Measurements from ENCODE around the gene CDC73. TPM values are rescaled to one million over a fixed set of nuclear protein-coding genes. Genes with fewer than 3 reads are reported as not detected.
"Not testable (repeated sequence)": the region's sequence is repeated elsewhere in the genome, so short reads cannot be mapped to it uniquely, and the experiment has no call there.

Gene CDC73
- total and polyA plus RNA-seq, 2 donors from 2014 or later = 11.4 to 73.1 TPM

DNA sequence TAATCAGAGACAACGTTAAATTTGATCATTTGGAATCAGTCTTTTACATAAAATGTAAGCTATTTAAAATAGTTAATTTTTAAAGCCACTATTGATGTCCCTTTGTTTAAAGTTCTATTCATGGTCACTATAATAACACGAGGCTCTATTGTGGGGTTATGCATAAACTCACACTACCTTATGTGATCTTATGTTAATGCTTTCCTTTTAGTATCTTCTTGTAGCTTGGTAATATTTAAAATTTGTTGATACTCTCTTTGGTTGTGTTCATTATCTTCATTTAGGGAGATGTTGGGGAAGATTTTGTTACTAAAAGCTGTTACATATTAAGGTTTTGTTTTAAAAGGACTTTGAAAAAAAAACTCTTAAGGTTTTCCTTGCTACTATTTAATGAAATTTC lies 63.4 kb downstream of the CDC73 start:
- TF ChIP-seq, protein P1, sequence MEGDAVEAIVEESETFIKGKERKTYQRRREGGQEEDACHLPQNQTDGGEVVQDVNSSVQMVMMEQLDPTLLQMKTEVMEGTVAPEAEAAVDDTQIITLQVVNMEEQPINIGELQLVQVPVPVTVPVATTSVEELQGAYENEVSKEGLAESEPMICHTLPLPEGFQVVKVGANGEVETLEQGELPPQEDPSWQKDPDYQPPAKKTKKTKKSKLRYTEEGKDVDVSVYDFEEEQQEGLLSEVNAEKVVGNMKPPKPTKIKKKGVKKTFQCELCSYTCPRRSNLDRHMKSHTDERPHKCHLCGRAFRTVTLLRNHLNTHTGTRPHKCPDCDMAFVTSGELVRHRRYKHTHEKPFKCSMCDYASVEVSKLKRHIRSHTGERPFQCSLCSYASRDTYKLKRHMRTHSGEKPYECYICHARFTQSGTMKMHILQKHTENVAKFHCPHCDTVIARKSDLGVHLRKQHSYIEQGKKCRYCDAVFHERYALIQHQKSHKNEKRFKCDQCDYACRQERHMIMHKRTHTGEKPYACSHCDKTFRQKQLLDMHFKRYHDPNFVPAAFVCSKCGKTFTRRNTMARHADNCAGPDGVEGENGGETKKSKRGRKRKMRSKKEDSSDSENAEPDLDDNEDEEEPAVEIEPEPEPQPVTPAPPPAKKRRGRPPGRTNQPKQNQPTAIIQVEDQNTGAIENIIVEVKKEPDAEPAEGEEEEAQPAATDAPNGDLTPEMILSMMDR (IDR thresholded peaks at IDR 0.05; ENCODE audit: borderline replicate concordance, extremely low read depth, insufficient read depth) = no peak
- Histone ChIP-seq H3K4me1 (ENCODE audit: control insufficient read depth in 2 of 3, insufficient read depth in 2 of 3, low read depth in 1 of 3, low read length in 3 of 3) (peaks cover 0 to 8% (median 4%) of the 10 kb centered on the region in 3 donors), H3K36me3 (ENCODE audit: control insufficient read depth in 2 of 3, insufficient read depth in 3 of 3, low read length in 3 of 3) (no peaks in the 10 kb centered on the region), H3K9me3 (ENCODE audit: control insufficient read depth in 2 of 3, insufficient read depth in 1 of 3, low read length in 3 of 3) (no peaks in the 10 kb centered on the region), H3K27me3 (ENCODE audit: control insufficient read depth, insufficient read depth, low read length) (no peaks in the 10 kb centered on the region), H3K27ac (ENCODE audit: low read depth in 2 of 2, low read length in 2 of 2) (no peak overlapping the region), H3K9ac (ENCODE audit: low read length in 3 of 3) (peak overlapping the region in 1 of 3 donors; percentile 64), H3K4me3 (ENCODE audit: low read length in 3 of 3) (peak overlapping the region in 1 of 3 donors; percentile 69)
- FAIRE-seq (no peak), DNase-seq (peak in 1 of 5 donors; percentile 36)
- intact Hi-C loops (cut with DNase I) = no loop called here

DNA sequence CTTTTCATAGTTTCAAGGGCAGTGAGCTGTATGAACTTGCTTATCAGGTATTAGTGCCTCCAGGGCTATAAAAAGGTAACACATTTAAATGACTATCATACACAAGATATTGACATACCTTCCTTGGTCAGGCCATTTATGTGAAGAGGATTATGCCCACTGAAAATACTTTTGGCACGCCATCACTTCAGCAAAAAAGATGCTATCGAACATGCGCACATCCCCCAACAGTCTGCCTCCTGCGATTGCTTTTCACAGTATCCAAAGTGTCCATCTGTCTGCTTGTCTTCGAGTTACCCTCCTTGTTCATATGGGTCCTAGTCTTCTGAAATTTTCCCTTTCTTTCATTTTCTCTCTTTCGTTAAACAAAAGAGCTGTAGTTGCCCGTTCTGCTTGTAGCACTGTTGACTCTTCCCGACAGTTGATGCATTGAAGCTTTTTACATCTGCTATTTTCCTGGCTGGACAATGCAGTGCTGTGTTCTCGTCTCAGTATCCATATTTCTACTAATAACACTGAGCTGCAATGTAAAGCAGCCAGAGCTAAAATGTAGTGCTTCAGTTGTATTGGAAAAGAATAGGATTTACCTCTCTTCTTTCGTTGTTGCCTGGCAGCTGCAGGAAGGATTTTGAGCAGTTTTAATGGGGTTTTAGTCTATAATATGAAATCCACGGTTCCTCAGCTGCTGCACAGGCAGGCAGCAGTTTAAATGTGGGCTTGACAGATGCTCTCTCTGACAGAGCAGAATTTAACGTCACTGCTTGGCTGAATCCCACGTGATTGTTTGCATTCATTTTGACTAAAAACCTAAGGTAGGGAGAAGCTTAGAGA lies 64.3 kb downstream of the CDC73 start, which contains the start of gene B3GALT2:
Gene B3GALT2 (minus strand): TSS at position 713 of the 831 bp plus-strand sequence. CDS start 5,051 bp downstream, outside the sequence.
- no peak for FAIRE-seq

DNA sequence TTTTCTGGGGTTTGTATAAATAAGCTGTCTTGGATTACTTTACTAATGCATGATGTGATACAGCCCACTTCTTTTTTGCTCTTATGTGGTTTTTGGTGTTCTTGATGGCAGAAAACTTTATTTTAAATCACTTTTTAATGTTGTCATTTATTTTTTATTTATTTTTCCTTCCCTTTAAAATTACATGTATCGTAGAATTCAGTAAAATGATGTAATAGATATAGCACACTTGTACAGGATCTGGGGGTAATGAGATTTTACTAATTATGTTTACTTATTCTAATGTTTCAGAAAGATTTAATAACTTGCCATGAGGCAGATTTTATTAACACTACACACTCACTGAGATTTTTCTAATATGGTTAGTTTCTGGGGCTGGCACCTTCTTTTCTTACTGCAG lies 65.3 kb downstream of the CDC73 start:
- Histone ChIP-seq H3K9ac (ENCODE audit: low read length in 3 of 3) (no peak overlapping the region), H3K27me3 (ENCODE audit: control insufficient read depth, insufficient read depth, low read length) (no peaks in the 10 kb centered on the region), H3K36me3 (ENCODE audit: control insufficient read depth in 2 of 3, insufficient read depth in 3 of 3, low read length in 3 of 3) (no peaks in the 10 kb centered on the region), H3K9me3 (ENCODE audit: control insufficient read depth in 2 of 3, insufficient read depth in 1 of 3, low read length in 3 of 3) (no peaks in the 10 kb centered on the region), H3K27ac (ENCODE audit: low read depth in 2 of 2, low read length in 2 of 2) (no peak overlapping the region), H3K4me3 (ENCODE audit: low read length in 3 of 3) (no peak overlapping the region), H3K4me1 (ENCODE audit: control insufficient read depth in 2 of 3, insufficient read depth in 2 of 3, low read depth in 1 of 3, low read length in 3 of 3) (peaks cover 0 to 8% (median 4%) of the 10 kb centered on the region in 3 donors)
- FAIRE-seq (no peak), DNase-seq (no peak)
- TF ChIP-seq, protein P1 (IDR thresholded peaks at IDR 0.05; ENCODE audit: borderline replicate concordance, extremely low read depth, insufficient read depth) = no peak
- intact Hi-C loops (cut with DNase I) = no loop called here

More for the DNA sequence above, 64.3 kb downstream of the CDC73 start, which contains the start of gene B3GALT2:
- peak in 4 of 5 donors; percentile 38 to 84 (median 61) for DNase-seq
- Histone ChIP-seq H3K27me3 (ENCODE audit: control insufficient read depth, insufficient read depth, low read length) (no peaks in the 10 kb centered on the region), H3K4me3 (ENCODE audit: low read length in 3 of 3) (peak within 1 kb of the TSS; percentile 10 to 69 (median 32)), H3K36me3 (ENCODE audit: control insufficient read depth in 2 of 3, insufficient read depth in 3 of 3, low read length in 3 of 3) (no peaks in the 10 kb centered on the region), H3K9ac (ENCODE audit: low read length in 3 of 3) (peak within 1 kb of the TSS in 1 of 3 donors; percentile 64), H3K9me3 (ENCODE audit: control insufficient read depth in 2 of 3, insufficient read depth in 1 of 3, low read length in 3 of 3) (no peaks in the 10 kb centered on the region), H3K27ac (ENCODE audit: low read depth in 2 of 2, low read length in 2 of 2) (no peak within 1 kb of the TSS), H3K4me1 (ENCODE audit: control insufficient read depth in 2 of 3, insufficient read depth in 2 of 3, low read depth in 1 of 3, low read length in 3 of 3) (peaks cover 0 to 8% (median 4%) of the 10 kb centered on the region in 3 donors)
- TF ChIP-seq, protein P1 (IDR thresholded peaks at IDR 0.05; ENCODE audit: borderline replicate concordance, extremely low read depth, insufficient read depth) = no peak
- intact Hi-C loops (cut with DNase I) = no loop called here

DNA sequence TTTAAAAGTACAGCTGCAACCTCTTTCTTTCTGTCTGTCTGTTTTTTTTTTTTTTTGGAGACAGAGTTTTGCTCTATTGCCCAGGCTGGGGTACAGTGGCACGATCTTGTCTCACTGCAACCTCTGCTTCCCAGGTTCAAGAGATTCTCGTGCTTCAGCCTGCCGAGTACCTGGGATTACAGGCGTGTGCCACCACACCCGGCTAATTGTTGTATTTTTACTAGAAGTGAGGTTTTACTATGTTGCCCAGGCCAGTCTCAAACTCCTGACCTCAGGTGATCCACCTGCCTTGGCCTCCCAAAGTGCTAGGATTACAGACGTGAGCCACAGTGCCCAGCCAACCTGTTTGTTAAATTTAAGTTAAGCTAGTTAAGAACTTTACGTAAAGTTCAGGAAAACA lies 67.1 kb downstream of the CDC73 start:
- FAIRE-seq; H3K36me3 ChIP-seq (ENCODE audit: control insufficient read depth in 2 of 3, insufficient read depth in 3 of 3, low read length in 3 of 3); H3K27ac ChIP-seq (ENCODE audit: low read depth in 2 of 2, low read length in 2 of 2); intact Hi-C loops (cut with DNase I); H3K4me1 ChIP-seq (ENCODE audit: control insufficient read depth in 2 of 3, insufficient read depth in 2 of 3, low read depth in 1 of 3, low read length in 3 of 3); H3K27me3 ChIP-seq (ENCODE audit: control insufficient read depth, insufficient read depth, low read length); DNase-seq; H3K9me3 ChIP-seq (ENCODE audit: control insufficient read depth in 2 of 3, insufficient read depth in 1 of 3, low read length in 3 of 3); H3K9ac ChIP-seq (ENCODE audit: low read length in 3 of 3); H3K4me3 ChIP-seq (ENCODE audit: low read length in 3 of 3): not testable (repeated sequence)
